WERI-Rb-1 (cell line): ENCODE data around the gene SNRPF.

ENCODE experiments used
- DNase-seq: peaks from one replicate; pipeline ENCODE4 v3.0.0-alpha.2; 2020
- H3K27ac ChIP-seq: fragments of 250-450 bp; sonication (Bioruptor Pico); 2 replicates; pipeline ENCODE4 v1.5.1; 2020; ENCODE audit warnings: mild to moderate bottlenecking, moderate library complexity
- H3K27me3 ChIP-seq: fragments of 250-450 bp; sonication (Bioruptor Pico); 2 replicates; pipeline ENCODE4 v1.5.1; 2021; ENCODE audit warnings: mild to moderate bottlenecking, low read depth, moderate library complexity; ENCODE audit not compliant: insufficient read depth, severe bottlenecking
- H3K36me3 ChIP-seq: fragments of 250-450 bp; sonication (Bioruptor Pico); 2 replicates; pipeline ENCODE4 v1.5.1; 2020; ENCODE audit warnings: mild to moderate bottlenecking, moderate library complexity
- H3K4me3 ChIP-seq: 2 replicates; pipeline ENCODE4 v1.5.1; 2011; ENCODE audit warnings: low read depth, mild to moderate bottlenecking, control low read depth, low read length
- H3K9me3 ChIP-seq: fragments of 250-450 bp; sonication (Bioruptor Pico); 2 replicates; pipeline ENCODE4 v1.5.1; 2021; ENCODE audit warnings: mild to moderate bottlenecking, moderate library complexity; ENCODE audit not compliant: severe bottlenecking
- TF ChIP-seq, protein P1 (sequence below): IDR thresholded peaks from 2 replicates; pipeline ENCODE4 v1.5.1; 2011; ENCODE audit warnings: low read depth, mild to moderate bottlenecking, control low read depth, inconsistent platforms, low read length

SNRPF gene

DNA sequence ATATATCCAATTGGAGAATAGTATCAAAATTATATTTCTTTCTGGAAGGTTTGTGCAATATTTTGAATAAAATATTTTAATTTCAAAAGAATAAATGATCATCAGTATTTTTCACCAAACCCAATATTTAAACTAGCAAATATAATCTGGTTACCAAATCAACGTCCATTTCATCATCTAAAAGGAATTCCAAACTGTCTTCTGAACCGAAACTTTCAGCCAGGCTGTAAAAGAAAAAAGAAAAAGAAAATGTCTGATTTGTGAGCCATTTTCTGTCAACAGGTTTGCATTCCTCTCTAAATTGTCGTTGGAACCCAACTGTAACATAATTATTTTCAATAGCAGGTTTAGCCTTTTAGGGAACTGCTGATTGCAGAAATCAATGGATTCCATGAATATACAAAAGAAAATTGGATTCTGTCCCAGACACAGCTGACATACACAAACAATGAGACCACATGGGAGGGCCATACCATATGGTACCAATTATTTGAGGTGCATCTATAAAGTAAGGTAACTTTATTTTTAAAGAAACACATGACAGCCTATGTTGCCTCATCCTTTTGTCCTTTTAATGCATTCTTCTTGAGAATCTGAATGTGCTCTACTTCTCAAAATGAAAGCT, 22.7 kb downstream of the SNRPF start:
- H3K36me3 ChIP-seq = no peaks in the 10 kb centered on the region
- no peak overlapping the region for H3K27ac ChIP-seq
- TF ChIP-seq, protein P1, sequence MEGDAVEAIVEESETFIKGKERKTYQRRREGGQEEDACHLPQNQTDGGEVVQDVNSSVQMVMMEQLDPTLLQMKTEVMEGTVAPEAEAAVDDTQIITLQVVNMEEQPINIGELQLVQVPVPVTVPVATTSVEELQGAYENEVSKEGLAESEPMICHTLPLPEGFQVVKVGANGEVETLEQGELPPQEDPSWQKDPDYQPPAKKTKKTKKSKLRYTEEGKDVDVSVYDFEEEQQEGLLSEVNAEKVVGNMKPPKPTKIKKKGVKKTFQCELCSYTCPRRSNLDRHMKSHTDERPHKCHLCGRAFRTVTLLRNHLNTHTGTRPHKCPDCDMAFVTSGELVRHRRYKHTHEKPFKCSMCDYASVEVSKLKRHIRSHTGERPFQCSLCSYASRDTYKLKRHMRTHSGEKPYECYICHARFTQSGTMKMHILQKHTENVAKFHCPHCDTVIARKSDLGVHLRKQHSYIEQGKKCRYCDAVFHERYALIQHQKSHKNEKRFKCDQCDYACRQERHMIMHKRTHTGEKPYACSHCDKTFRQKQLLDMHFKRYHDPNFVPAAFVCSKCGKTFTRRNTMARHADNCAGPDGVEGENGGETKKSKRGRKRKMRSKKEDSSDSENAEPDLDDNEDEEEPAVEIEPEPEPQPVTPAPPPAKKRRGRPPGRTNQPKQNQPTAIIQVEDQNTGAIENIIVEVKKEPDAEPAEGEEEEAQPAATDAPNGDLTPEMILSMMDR = no peak
- H3K27me3 ChIP-seq = no peaks in the 10 kb centered on the region
- no peak for DNase-seq
- H3K4me3 ChIP-seq = no peak overlapping the region
- H3K9me3 ChIP-seq = no peaks in the 10 kb centered on the region

DNA sequence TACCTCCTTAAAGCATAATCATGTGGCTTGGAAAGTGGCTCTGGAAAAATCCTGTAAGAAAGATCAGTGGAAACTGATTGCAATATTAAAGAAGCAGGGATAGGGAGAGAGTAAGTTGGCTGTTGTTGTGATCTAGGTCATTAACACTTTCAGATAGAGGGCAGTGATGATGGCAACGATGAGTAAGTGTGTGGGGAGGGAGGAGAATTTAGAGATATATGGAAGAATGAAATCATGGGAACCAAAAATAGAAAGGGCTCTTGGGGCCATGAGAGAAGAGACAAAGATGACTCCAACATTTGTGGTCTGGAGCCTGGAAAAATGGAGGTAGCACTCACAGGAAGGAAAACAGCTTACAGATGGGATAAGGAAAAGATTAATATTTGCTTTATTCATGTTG, 23.3 kb downstream of the SNRPF start:
- DNase-seq = no peak
- TF ChIP-seq, protein P1 = no peak
- Histone ChIP-seq H3K36me3 (no peaks in the 10 kb centered on the region), H3K27ac (no peak overlapping the region), H3K4me3 (no peak overlapping the region), H3K9me3 (no peaks in the 10 kb centered on the region), H3K27me3 (no peaks in the 10 kb centered on the region)

DNA sequence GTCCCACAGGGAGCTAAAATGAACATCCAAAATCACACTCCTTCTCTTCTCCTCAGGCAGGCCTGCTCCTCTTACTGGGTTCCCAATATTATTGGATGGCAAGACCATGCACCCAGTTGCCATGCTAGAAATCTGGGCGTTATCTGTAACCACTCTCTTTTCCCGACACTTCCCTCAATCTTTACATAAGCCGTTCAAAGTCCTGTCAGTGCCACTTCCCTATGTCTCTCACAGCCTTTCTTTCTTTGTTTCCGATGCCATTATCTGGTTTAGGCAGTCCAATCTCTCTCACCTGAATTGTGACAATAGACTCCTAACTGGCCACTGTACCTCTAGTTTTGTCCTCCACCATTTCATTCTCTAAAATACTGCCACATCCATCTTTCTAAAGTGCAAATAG, 24.1 kb downstream of the SNRPF start:
- H3K4me3 ChIP-seq = no peak overlapping the region
- no peaks in the 10 kb centered on the region for H3K27me3 ChIP-seq
- H3K9me3 ChIP-seq = no peaks in the 10 kb centered on the region
- no peaks in the 10 kb centered on the region for H3K36me3 ChIP-seq
- DNase-seq = no peak
- TF ChIP-seq, protein P1 = no peak
- H3K27ac ChIP-seq = no peak overlapping the region

DNA sequence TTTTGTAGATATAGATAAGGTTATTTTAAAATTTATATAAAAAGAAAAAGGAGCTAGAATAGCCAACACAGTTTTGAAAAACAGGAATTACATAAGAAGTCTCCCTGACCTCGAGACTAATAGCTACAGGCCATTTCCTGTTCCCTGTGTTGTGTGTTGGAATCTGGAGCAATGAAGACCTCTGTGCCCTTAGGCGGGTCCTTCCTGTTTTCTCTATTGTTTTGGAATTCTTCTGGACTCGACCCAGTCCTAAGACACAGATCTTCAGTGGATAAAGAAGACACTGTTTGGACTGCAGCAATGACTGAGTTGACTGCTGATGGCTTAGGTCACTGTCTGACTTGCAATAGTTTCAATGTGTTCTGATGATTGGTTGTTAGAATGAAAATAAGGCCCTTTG, 26.2 kb downstream of the SNRPF start:
- no peak for DNase-seq
- Histone ChIP-seq H3K27me3 (no peaks in the 10 kb centered on the region), H3K9me3 (no peaks in the 10 kb centered on the region), H3K36me3 (no peaks in the 10 kb centered on the region), H3K4me3 (no peak overlapping the region), H3K27ac (no peak overlapping the region)
- TF ChIP-seq, protein P1 = no peak

DNA sequence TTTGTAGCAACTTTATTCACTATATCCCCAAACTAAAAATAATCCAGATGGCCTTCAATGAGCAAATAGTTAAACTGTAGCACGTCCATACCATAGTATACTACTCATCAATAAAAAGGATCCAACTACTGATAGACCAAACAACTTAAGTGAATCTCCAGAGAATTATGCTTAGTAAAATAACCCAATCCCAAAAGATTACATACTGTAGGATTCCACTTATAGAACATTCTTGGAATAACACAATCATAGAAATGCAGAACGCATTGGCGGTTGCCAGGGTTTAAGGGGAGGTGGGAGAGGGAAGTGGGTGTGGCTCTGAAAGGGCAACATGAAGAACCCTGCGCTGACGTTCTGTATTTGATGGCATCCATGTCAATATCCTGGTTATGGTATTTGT, 28.6 kb downstream of the SNRPF start:
- Histone ChIP-seq H3K4me3 (no peak overlapping the region), H3K36me3 (no peaks in the 10 kb centered on the region), H3K27me3 (no peaks in the 10 kb centered on the region), H3K27ac (no peak overlapping the region), H3K9me3 (no peaks in the 10 kb centered on the region)
- TF ChIP-seq, protein P1 = no peak
- DNase-seq = no peak

DNA sequence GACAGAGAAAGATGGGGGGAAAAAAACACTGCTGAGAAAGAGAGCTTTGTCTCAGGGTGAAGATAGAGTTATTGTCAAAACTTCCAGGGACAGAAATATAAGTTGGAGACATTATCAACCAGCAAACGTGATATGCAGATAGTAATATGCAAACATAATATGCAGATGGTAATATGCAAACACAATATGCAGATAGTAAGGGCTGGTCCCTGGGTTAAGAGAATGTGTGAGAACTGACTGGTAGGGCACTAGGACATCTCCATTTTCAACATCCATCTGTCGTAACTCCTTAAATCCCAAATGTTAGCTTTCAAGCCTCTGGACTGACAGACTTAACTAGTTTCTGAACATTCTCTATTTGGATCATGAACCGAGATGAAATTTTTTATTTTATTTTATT, 32.2 kb downstream of the SNRPF start:
- TF ChIP-seq, protein P1 = no peak
- Histone ChIP-seq H3K27ac (no peak overlapping the region), H3K4me3 (no peak overlapping the region), H3K9me3 (no peaks in the 10 kb centered on the region), H3K27me3 (no peaks in the 10 kb centered on the region), H3K36me3 (no peaks in the 10 kb centered on the region)
- DNase-seq = no peak
